GM12801 (cell line): ENCODE results near the gene ZC3HAV1.

Experiments
- TF ChIP-seq, protein P1 (sequence below): IDR thresholded peaks from one replicate; pipeline ENCODE4 v1.5.1; 2011; ENCODE audit warnings: control low read depth; ENCODE audit not compliant: insufficient read length; ENCODE audit errors: extremely low read depth

Gene ZC3HAV1

DNA sequence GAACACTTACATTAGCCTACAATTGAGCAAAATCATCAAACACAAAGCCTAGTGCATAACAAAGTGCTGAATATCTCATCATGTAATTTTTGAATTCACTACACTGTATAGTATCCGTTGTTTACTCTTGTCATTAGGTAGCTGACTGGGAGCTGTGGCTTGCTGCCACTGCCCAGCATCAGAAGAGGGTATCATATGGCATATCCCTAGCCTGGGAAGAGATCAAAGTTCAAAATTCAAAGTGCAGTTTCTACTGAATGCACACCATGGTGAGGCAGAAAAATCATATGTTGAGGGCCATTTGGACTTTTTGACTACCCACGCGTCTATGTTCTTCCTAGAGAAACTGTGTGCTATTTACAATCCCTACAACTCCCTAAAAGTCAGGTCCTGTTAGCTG, 7.5 kb upstream of the ZC3HAV1 start:
- TF ChIP-seq, protein P1, sequence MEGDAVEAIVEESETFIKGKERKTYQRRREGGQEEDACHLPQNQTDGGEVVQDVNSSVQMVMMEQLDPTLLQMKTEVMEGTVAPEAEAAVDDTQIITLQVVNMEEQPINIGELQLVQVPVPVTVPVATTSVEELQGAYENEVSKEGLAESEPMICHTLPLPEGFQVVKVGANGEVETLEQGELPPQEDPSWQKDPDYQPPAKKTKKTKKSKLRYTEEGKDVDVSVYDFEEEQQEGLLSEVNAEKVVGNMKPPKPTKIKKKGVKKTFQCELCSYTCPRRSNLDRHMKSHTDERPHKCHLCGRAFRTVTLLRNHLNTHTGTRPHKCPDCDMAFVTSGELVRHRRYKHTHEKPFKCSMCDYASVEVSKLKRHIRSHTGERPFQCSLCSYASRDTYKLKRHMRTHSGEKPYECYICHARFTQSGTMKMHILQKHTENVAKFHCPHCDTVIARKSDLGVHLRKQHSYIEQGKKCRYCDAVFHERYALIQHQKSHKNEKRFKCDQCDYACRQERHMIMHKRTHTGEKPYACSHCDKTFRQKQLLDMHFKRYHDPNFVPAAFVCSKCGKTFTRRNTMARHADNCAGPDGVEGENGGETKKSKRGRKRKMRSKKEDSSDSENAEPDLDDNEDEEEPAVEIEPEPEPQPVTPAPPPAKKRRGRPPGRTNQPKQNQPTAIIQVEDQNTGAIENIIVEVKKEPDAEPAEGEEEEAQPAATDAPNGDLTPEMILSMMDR, result no peak

DNA sequence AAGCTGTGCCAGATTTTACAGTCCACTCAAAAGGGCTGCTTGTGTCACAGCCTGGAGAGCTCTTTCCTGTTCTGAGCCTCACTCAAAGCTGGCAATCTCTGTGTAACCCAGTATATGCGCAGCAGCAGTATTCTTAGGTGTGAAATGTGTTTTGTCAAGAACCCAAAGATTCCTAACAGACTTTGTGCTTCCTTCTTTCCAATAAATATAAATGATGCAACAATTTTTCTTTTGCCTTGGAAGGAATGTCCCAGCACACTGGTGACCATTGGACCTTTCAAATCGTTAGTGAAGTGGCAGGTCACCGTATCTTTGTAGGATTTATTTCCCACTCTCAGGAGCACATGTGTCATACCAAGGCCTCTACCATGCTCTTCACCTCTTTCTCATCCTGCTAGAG, 5.6 kb upstream of the ZC3HAV1 start:
- TF ChIP-seq, protein P1, result no peak

DNA sequence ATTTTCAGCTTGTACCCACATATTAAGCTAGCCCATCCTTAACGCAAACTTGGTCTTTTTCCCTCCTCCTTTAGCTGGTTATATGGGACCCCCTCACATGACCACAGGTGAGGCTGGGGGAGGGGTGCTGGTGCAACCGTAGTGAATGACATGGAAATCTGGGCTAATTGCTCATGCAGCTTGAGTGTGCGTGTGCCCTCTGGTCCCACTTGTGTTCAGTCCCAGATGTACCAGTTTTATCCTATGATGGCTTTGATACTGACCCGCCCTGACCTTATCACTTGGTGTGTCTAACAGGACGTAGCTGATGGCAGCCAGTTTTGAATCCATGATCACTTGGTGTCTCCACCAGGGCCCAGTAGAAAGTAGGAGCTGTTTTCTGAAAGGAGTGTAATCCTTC, 5.1 kb upstream of the ZC3HAV1 start:
- TF ChIP-seq, protein P1, result no peak

DNA sequence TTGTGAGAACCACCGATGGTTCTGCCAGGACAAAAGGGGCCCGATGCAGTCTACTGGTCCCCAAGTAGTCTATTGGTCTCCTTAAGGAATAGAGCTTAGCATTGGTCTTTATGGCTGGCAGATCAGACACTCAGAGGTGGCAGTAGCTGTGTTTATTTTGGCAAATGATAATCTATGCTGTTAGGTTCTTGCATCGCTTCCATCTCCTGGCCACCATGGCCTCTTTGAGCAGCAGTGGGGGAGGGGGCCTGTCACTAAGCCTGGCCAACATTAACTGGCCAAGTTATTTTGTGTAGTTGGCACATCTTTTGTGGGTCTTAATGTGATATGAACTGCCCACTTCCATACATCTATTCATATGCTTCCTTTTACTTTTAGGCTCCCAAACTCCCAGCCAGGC, 4.5 kb upstream of the ZC3HAV1 start:
- TF ChIP-seq, protein P1, result no peak

DNA sequence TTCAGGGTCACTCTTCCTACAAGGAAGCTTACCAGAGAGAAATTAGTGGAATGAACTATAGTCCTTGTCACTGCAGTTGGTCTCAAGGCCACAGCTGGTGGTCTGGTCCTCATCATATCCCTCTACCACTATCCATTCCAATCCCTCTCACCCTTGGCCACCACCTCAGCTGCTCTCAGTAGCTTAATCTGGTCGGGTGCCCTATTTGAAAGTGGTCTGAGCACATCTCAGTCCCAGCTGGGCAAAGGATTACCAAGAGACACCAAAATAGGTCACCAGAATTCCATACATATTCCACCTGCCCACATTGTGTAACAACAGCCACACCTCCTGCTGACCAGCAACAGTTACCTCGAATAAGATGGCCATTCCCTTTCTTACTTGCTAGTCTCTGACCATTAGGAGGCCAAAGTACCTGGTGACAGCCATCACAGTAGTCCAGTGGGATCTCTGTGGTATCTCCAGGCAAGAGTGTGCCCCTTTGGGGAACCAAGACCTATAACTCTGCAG, 3.3 kb upstream of the ZC3HAV1 start:
- TF ChIP-seq, protein P1, result no peak

DNA sequence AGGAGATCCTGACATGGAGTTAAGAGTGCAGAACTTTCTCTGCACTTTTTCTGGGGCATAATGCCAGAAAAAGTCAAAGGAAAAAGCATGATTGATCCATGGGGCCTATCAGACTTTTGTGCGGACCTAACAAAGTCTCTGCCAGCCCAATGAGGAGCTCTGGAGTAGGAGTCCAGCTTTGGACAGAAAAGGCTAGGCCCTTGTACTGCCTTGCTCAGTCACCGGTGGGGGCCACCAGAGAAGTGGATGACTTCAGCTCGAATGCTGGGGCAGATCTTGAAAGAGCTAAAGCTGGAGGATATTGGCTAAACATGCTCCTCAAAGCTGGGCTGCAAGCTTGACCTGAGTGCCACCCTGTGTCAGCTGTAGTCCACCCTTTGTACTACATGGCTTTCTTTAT, 2.8 kb upstream of the ZC3HAV1 start:
- TF ChIP-seq, protein P1, result no peak

DNA sequence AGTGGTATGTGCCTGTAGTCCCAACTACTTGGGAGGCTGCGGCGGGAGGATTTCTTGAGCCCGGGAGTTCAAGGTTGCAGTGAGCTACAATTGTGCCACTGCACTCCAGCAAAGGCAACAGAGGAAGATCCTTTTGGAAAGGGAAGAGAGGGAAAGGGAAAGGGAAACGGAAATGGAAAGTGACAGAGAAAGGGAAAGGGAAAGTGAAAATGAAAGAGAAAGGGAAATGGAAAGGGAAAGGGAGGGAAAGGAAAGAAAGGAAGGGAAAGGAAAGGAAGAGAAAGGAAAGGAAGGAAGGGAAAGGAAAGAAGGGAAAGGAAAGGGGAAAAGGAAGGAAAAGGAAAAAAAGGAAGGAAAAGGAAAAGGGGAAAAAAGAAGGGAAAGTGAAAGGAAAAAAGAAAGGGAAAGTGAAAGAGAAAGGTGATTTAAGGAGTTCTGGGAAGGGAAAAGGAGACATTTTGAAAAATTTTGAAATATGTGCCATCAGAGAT, 2.3 kb upstream of the ZC3HAV1 start:
- TF ChIP-seq, protein P1, result no peak
